K562 (cell line): ENCODE data around the gene C17orf113. TPM values are rescaled to one million over a fixed set of nuclear protein-coding genes. Genes with fewer than 3 reads are reported as not detected.

Experiments
- ATAC-seq: fragments of 200-7000 bp; cut with Tn5 transposase; 3 replicates; pipeline ENCODE4 v1.9.1; 2020; ENCODE audit warnings: moderate library complexity
- BruUV-seq: library from RNA; stranded (reverse); fragments of 400-500 nt; replicated peaks from 2 replicates; lab custom pipeline; 2021; lab: Mats Ljungman, UMichigan
- CTCF ChIA-PET: fragments of 300-600 bp; formaldehyde crosslinking; extraction: SDS; loops from one replicate; lab custom pipeline; 2021; ENCODE audit warnings: low intra/inter-chr PET ratio; lab: Yijun Ruan, JAX
- POLR2A ChIA-PET: fragments of 300-600, 350-650 bp; sonication (Branson Sonifier 250); formaldehyde crosslinking; extraction: SDS; loops from one replicate; lab custom pipeline; 2021; ENCODE audit warnings: antibody characterized with exemption, inconsistent platforms; lab: Yijun Ruan, JAX
- DNase-seq, 4 experiments: peaks; one replicate each; pipeline versions ENCODE4 v3.0.0 to v3.0.0-alpha.2; 2011 to 2018; ENCODE audit warnings: low spot score in 3 of 4, mixed read lengths in 3 of 4; ENCODE audit errors: extremely low read depth in 1 of 4
- FAIRE-seq: peaks from 2 replicates; lab custom pipeline; 2011; peaks lifted over from hg19 to GRCh38; lab: Jason Lieb, UNC
- H2AFZ ChIP-seq: 2 replicates; pipeline ENCODE4 v1.6.0; 2011; ENCODE audit warnings: low read depth, low read length, control low read depth, inconsistent platforms
- H3K27ac ChIP-seq: fragments of 200-600 bp; 3 replicates; pipeline ENCODE4 v1.8.0; 2011; ENCODE audit warnings: low read depth, mild to moderate bottlenecking, control low read depth, inconsistent platforms, low read length, moderate library complexity, mixed read lengths; ENCODE audit errors: extremely low read depth
- H3K27me3 ChIP-seq, 2 experiments: fragments of 300-600 bp in 1 of 2; 2 replicates in 1 of 2; 3 replicates in 1 of 2; pipeline versions ENCODE4 v1.6.0 to v1.8.0; 2011; ENCODE audit warnings: inconsistent platforms in 2 of 2, low read length in 2 of 2, mild to moderate bottlenecking in 1 of 2, mixed read lengths in 1 of 2, moderate library complexity in 1 of 2; ENCODE audit not compliant: control insufficient read depth in 2 of 2, insufficient read depth in 2 of 2
- H3K36me3 ChIP-seq: fragments of 300-600 bp; 3 replicates; pipeline ENCODE4 v1.8.0; 2011; ENCODE audit warnings: mild to moderate bottlenecking, low read length, inconsistent platforms; ENCODE audit not compliant: control insufficient read depth, insufficient read depth
- H3K4me1 ChIP-seq, 2 experiments: fragments of 200-600 bp in 1 of 2; replicated peaks in 1 of 2; 2 replicates in 1 of 2; 3 replicates in 1 of 2; pipeline versions ENCODE4 v1.5.1 to v1.8.0; 2011; ENCODE audit warnings: inconsistent platforms in 2 of 2, low read length in 2 of 2, mild to moderate bottlenecking in 1 of 2, mixed read lengths in 1 of 2, moderate library complexity in 1 of 2; ENCODE audit not compliant: control insufficient read depth in 2 of 2, insufficient read depth in 2 of 2
- H3K4me2 ChIP-seq: 2 replicates; pipeline ENCODE4 v1.6.1; 2011; ENCODE audit warnings: low read length, control low read depth, inconsistent platforms, mixed read lengths; ENCODE audit not compliant: insufficient read depth
- H3K4me3 ChIP-seq: fragments of 200-600 bp; sonication (generic), shearing (Covaris generic); 2 replicates; pipeline ENCODE4 v1.5.1; 2016; ENCODE audit warnings: control low read depth, inconsistent platforms
- H3K79me2 ChIP-seq: fragments of 200-600 bp; 3 replicates; pipeline ENCODE4 v1.8.0; 2011; ENCODE audit warnings: low read length, inconsistent platforms; ENCODE audit not compliant: control insufficient read depth, insufficient read depth
- H3K9ac ChIP-seq, 2 experiments: 2 replicates each; pipeline versions ENCODE4 v1.6.0 to v1.6.1; 2011; ENCODE audit warnings: low read depth in 2 of 2, low read length in 2 of 2, control low read depth in 1 of 2, inconsistent platforms in 1 of 2, mild to moderate bottlenecking in 1 of 2, mixed read lengths in 1 of 2; ENCODE audit not compliant: insufficient read depth in 1 of 2
- H3K9me1 ChIP-seq: one replicate; pipeline ENCODE4 v1.6.0; 2011; ENCODE audit warnings: inconsistent platforms, mild to moderate bottlenecking, low read length, moderate library complexity; ENCODE audit not compliant: control insufficient read depth, insufficient read depth
- H3K9me3 ChIP-seq: replicated peaks from 2 replicates; pipeline ENCODE4 v1.5.1; 2011; ENCODE audit warnings: low read depth, low read length, inconsistent platforms; ENCODE audit not compliant: control insufficient read depth, insufficient read depth
- H4K20me1 ChIP-seq: replicated peaks from 2 replicates; pipeline ENCODE4 v1.6.1; 2011; ENCODE audit warnings: low read length, inconsistent platforms, mixed read lengths; ENCODE audit not compliant: control insufficient read depth, insufficient read depth
- BMI1 ChIP-seq: fragments of 150-350 bp; IDR thresholded peaks from 2 replicates; pipeline ENCODE4 v1.6.1; 2014; ENCODE audit warnings: low read length
- BRF1 ChIP-seq: IDR thresholded peaks from 3 replicates; pipeline ENCODE4 v1.6.1; 2011; ENCODE audit warnings: borderline replicate concordance, mild to moderate bottlenecking; ENCODE audit not compliant: insufficient read length; ENCODE audit errors: extremely low read depth
- MAFG ChIP-seq: fragments of 450-650 bp; conservative IDR thresholded peaks from 2 replicates; pipeline ENCODE4 v1.6.1; 2016; ENCODE audit warnings: missing genetic modification characterization, missing compliant biosample characterization
- MBD2 ChIP-seq: sonication (generic); IDR thresholded peaks from 2 replicates; pipeline ENCODE4 v1.6.1; 2016; ENCODE audit warnings: low read depth, borderline replicate concordance
- MTA1 ChIP-seq: fragments of 450-650 bp; IDR thresholded peaks from 2 replicates; pipeline ENCODE4 v1.6.1; 2017; ENCODE audit warnings: borderline replicate concordance
- MTA3 ChIP-seq: fragments of 450-650 bp; formaldehyde crosslinking; IDR thresholded peaks from 2 replicates; pipeline ENCODE4 v1.6.1; 2017; ENCODE audit warnings: mild to moderate bottlenecking, borderline replicate concordance
- NR2C1 ChIP-seq, 2 experiments: fragments of 450-650 bp; IDR thresholded peaks; 2 replicates each; pipeline ENCODE4 v1.6.1; 2017; ENCODE audit warnings: mild to moderate bottlenecking in 2 of 2, antibody characterized with exemption in 1 of 2, inconsistent platforms in 1 of 2, missing compliant biosample characterization in 1 of 2, missing genetic modification characterization in 1 of 2
- NRF1 ChIP-seq, 2 experiments: fragments of 450-650 bp; IDR thresholded peaks in 1 of 2; conservative IDR thresholded peaks in 1 of 2; 2 replicates each; pipeline ENCODE4 v1.6.1; 2014; ENCODE audit warnings: mild to moderate bottlenecking in 2 of 2
- RAD21 ChIP-seq, 2 experiments: fragments of 250-450 bp in 1 of 2; fragments of 450-650 bp in 1 of 2; sonication (Bioruptor Pico) in 1 of 2; formaldehyde crosslinking in 1 of 2; IDR thresholded peaks in 1 of 2; conservative IDR thresholded peaks in 1 of 2; 2 replicates each; pipeline versions ENCODE4 v1.4.0 to v1.8.0; 2020 to 2022; ENCODE audit warnings: mild to moderate bottlenecking in 2 of 2, moderate library complexity in 1 of 2
- SIN3A ChIP-seq, 2 experiments: fragments of 150-350 bp in 1 of 2; IDR thresholded peaks; 2 replicates each; pipeline ENCODE4 v1.6.1; 2011 to 2016; ENCODE audit warnings: borderline replicate concordance in 2 of 2, low read depth in 2 of 2, low read length in 2 of 2, mild to moderate bottlenecking in 2 of 2, moderate library complexity in 2 of 2; ENCODE audit not compliant: control insufficient read depth in 1 of 2
- SRSF3 ChIP-seq: fragments of 200-400 bp; formaldehyde crosslinking; IDR thresholded peaks from 2 replicates; pipeline ENCODE4 v1.6.1; 2016; ENCODE audit warnings: mild to moderate bottlenecking, low read length, moderate library complexity; ENCODE audit not compliant: insufficient read depth
- TFE3 ChIP-seq: fragments of 450-650 bp; formaldehyde crosslinking; IDR thresholded peaks from 2 replicates; pipeline ENCODE4 v1.4.0; 2020; ENCODE audit warnings: mild to moderate bottlenecking, mixed read lengths
- ZBTB7A ChIP-seq: IDR thresholded peaks from 2 replicates; pipeline ENCODE4 v1.6.1; 2011; ENCODE audit warnings: low read depth, mild to moderate bottlenecking, low read length, moderate library complexity, borderline replicate concordance; ENCODE audit not compliant: control insufficient read depth
- ZNF140 ChIP-seq: fragments of 250-450 bp; sonication (Bioruptor Pico); IDR thresholded peaks from 2 replicates; pipeline ENCODE4 v1.8.0; 2021; ENCODE audit warnings: moderate library complexity, mild to moderate bottlenecking, inconsistent platforms
- ZNF316 ChIP-seq: fragments of 450-650 bp; IDR thresholded peaks from 2 replicates; pipeline ENCODE4 v1.6.1; 2016
- ZNF699 ChIP-seq: fragments of 250-450 bp; sonication (Bioruptor Pico); IDR thresholded peaks from 2 replicates; pipeline ENCODE4 v1.8.0; 2021; ENCODE audit warnings: mild to moderate bottlenecking, moderate library complexity; ENCODE audit not compliant: insufficient replicate concordance
- WGBS: fragments of 100-300 bp; shearing (Covaris generic); methylation state at CpG from one replicate; pipeline ENCODE4 v1.1.6; 2016; ENCODE audit warnings: low coverage, mixed read lengths; ENCODE audit not compliant: insufficient coverage; ENCODE audit errors: missing lambda C conversion rate; 5-methylcytosine and 5-hydroxymethylcytosine counted together
- in situ Hi-C: fragments of 300-500 bp; cut with MboI; formaldehyde crosslinking; loops from 4 replicates; pipeline ENCODE4 v1.15.0; 2018; ENCODE audit warnings: inconsistent platforms, mixed read lengths
- intact Hi-C: fragments of 100-400 bp; cut with micrococcal nuclease; formaldehyde crosslinking; loops from 2 replicates; pipeline ENCODE4 v1.14.2; 2022
- polyA plus RNA-seq, 8 experiments: library from polyadenylated mRNA; depleted of rRNA in 4 of 8; stranded (reverse) in 5 of 8; unstranded in 3 of 8; fragments of >200 nt; fragmentation: Nextera tagmentation in 2 of 8; fragmentation: Illumina TruSeq in 1 of 8; extraction: Ambion mirVana in 2 of 8; extraction: Trizol in 1 of 8; gene quantifications; 2 replicates each; pipeline versions ENCODE4 v1.2.1 to v1.2.3, GENCODE V29; 2011 to 2014; ENCODE audit warnings: inconsistent platforms in 1 of 8, missing spikeins in 1 of 8
- total RNA-seq, 7 experiments: library from RNA; depleted of rRNA in 6 of 7; stranded (reverse); fragments of >200 nt in 6 of 7; fragmentation: Illumina TruSeq in 2 of 7; extraction: Trizol in 2 of 7; gene quantifications; 2 replicates each; pipeline versions ENCODE4 v1.2.1 to v1.2.3, GENCODE V29; 2011 to 2021; ENCODE audit warnings: low replicate concordance in 1 of 7

The C17orf113 gene
- total and polyA plus RNA-seq, 9 of the 15 experiments (the other 6 are each of a cell fraction or from before 2014, with no cell fraction given) = 0.10 to 1.2 (median 0.31) TPM

GRCh38 chr17:42068979-42069378 lies 18.6 kb upstream of the C17orf113 start (continued):
- no peak for TF ChIP-seq TFE3 (CRISPR knock-in tag)

GRCh38 chr17:42067371-42068091 lies 17.1 kb upstream of the C17orf113 start:
- in situ Hi-C loops = no loop called here
- CTCF ChIA-PET = interaction anchor here (0.6 to 3.8 kb wide), 7 partner anchors 20 to 327 kb away, joined by 3 to 33 read pairs (median 3); partner anchors contain the start of genes DHX58 and KCNH4
- TF ChIP-seq ZNF140 (CRISPR knock-in tag) (no peak), RAD21 (CRISPR knock-in tag; conservative IDR thresholded peaks at IDR 0.05 in 1 of 2, IDR thresholded peaks at IDR 0.05 in 1 of 2) (peak; percentile 68 to 83), SRSF3 (no peak), MTA3 (peak; percentile 47; the same call in 1 of the 2 replicates), BMI1 (no peak), BRF1 (no peak), ZBTB7A (peak; percentile 64), ZNF699 (CRISPR knock-in tag) (no peak), SIN3A (IDR thresholded peaks at IDR 0.05; ENCODE audit: borderline replicate concordance in 2 of 2, control insufficient read depth in 1 of 2, low read depth in 2 of 2, low read length in 2 of 2) (no peak), MAFG (no peak), ZNF316 (no peak), NR2C1 (IDR thresholded peaks at IDR 0.05) (peak; percentile 77), NR2C1 (tag; IDR thresholded peaks at IDR 0.05) (no peak), MTA1 (no peak), NRF1 (conservative IDR thresholded peaks at IDR 0.05 in 1 of 2, IDR thresholded peaks at IDR 0.05 in 1 of 2) (0 out of 4 replicates have a peak, but pooled peaks of 1 of the 2 experiments have one; percentile 19), MBD2 (no peak)

More at GRCh38 chr17:42067371-42068091, 17.1 kb upstream of the C17orf113 start:
- DNase-seq (peak; percentile 72 to 78 (median 76)), ATAC-seq (peak; percentile 88), FAIRE-seq (peak; percentile 92)
- 9% methylated on average over 12 of the region's 12 CpGs for WGBS
- no peak overlapping the region for H3K4me3 ChIP-seq
- H3K4me1 ChIP-seq = peaks cover 0 to 20% of the 10 kb centered on the region in 2 experiments; a peak in 3 of 5 replicates
- H3K27me3 ChIP-seq = peaks cover 5 to 22% of the 10 kb centered on the region in 2 experiments; a peak in 4 of 5 replicates
- H3K9ac ChIP-seq = no peak overlapping the region
- no peaks in the 10 kb centered on the region for H3K79me2 ChIP-seq
- no peak overlapping the region for H3K4me2 ChIP-seq
- no peaks in the 10 kb centered on the region for H4K20me1 ChIP-seq
- POLR2A ChIA-PET = interaction anchor here (0.5 to 0.9 kb wide), 4 partner anchors 9 to 420 kb away, joined by 3 to 4 read pairs (median 3); no protein-coding TSS in a partner anchor
- no peaks in the 10 kb centered on the region for H3K9me3 ChIP-seq
- no peaks in the 10 kb centered on the region for H3K9me1 ChIP-seq
- H3K36me3 ChIP-seq = no peaks in the 10 kb centered on the region
- no TSS peak for BruUV-seq
- no peak overlapping the region for H2AFZ ChIP-seq
- intact Hi-C loops = loop anchor here (1.0 kb wide), 3 partner anchors 34 to 114 kb away; partner anchors contain the start of gene KCNH4
- no peak overlapping the region for H3K27ac ChIP-seq
